ENCODE measurements around the gene ZNF692. TPM values are rescaled to one million over a fixed set of nuclear protein-coding genes. Genes with fewer than 3 reads are reported as not detected.

ZNF692 gene
- total RNA-seq, 1 experiment from 2014 or later = 40.1 TPM

DNA sequence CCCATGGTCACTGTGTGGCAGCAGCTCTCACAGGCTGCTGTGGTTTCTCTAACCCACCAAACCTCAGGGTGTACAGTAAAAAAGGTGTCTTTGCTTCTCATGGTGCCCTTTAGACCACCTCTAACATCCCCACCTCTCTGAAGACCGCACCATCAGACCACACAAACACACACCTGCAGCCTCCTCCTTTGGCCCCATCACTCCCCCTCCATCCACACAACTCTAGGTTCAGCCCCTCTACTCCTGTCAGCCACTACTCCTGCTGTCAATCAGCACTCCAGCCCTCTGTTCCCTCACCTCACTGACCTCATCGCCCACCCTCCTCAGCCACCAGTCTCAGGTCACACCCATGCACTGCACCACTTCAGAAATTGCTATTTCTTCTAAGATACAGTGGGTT is 7.5 kb downstream of the ZNF692 start:
- no peaks in the 10 kb centered on the region for H3K27me3 Mint-ChIP-seq (ENCODE audit: low read depth)
- H3K4me2 ChIP-seq (ENCODE audit: insufficient read depth, insufficient read length, low read length) = no peak overlapping the region
- H3K4ac ChIP-seq (ENCODE audit: low read depth, low read length) = no peak overlapping the region
- no peak overlapping the region for H3K18ac ChIP-seq (ENCODE audit: insufficient read length, low read depth, low read length)
- H2AK5ac ChIP-seq (ENCODE audit: insufficient read length, low read length) = no peak overlapping the region
- no peaks in the 10 kb centered on the region for H3K9me3 Mint-ChIP-seq
- H3T11ph ChIP-seq (ENCODE audit: low read length) = no peak overlapping the region
- no peak overlapping the region for H4K8ac ChIP-seq (replicated peaks; ENCODE audit: insufficient read length, low read depth, low read length)
- no peaks in the 10 kb centered on the region for H3K4me1 Mint-ChIP-seq
- H3K9ac ChIP-seq (ENCODE audit: extremely low read depth, insufficient read length, low read length) = no peak overlapping the region
- H2BK15ac ChIP-seq (ENCODE audit: low read depth, low read length) = no peak overlapping the region
- no peak overlapping the region for H2BK5ac ChIP-seq (ENCODE audit: insufficient read length, low read length)
- H3K9me3 ChIP-seq (ENCODE audit: control insufficient read depth, low read depth, low read length) = no peaks in the 10 kb centered on the region
- H3K23ac ChIP-seq (ENCODE audit: insufficient read length, low read depth, low read length) = no peak overlapping the region
- no peak overlapping the region for H2BK20ac ChIP-seq (ENCODE audit: low read depth, low read length, poor library complexity, severe bottlenecking)
- H4K91ac ChIP-seq (ENCODE audit: insufficient read length, low read depth, low read length) = no peak overlapping the region
- TF ChIP-seq, protein P1, sequence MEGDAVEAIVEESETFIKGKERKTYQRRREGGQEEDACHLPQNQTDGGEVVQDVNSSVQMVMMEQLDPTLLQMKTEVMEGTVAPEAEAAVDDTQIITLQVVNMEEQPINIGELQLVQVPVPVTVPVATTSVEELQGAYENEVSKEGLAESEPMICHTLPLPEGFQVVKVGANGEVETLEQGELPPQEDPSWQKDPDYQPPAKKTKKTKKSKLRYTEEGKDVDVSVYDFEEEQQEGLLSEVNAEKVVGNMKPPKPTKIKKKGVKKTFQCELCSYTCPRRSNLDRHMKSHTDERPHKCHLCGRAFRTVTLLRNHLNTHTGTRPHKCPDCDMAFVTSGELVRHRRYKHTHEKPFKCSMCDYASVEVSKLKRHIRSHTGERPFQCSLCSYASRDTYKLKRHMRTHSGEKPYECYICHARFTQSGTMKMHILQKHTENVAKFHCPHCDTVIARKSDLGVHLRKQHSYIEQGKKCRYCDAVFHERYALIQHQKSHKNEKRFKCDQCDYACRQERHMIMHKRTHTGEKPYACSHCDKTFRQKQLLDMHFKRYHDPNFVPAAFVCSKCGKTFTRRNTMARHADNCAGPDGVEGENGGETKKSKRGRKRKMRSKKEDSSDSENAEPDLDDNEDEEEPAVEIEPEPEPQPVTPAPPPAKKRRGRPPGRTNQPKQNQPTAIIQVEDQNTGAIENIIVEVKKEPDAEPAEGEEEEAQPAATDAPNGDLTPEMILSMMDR (conservative IDR thresholded peaks at IDR 0.05) = no peak
- H3K27ac Mint-ChIP-seq = no peak overlapping the region
- WGBS (ENCODE audit: extremely low coverage, insufficient read length, low lambda C conversion rate) = no CpG with 5 or more reads among the region's 2 CpGs
- no peak overlapping the region for H2BK120ac ChIP-seq (ENCODE audit: low read depth, low read length, poor library complexity, severe bottlenecking)
- no peaks in the 10 kb centered on the region for H4K20me1 ChIP-seq (ENCODE audit: control insufficient read depth, insufficient read depth, insufficient read length)
- H3K79me2 ChIP-seq (ENCODE audit: insufficient read depth, low read length) = no peaks in the 10 kb centered on the region
- H2AFZ ChIP-seq (ENCODE audit: low read length) = no peak overlapping the region
- no peaks in the 10 kb centered on the region for H3K27me3 ChIP-seq (ENCODE audit: insufficient read depth, low read length)
- H3K36me3 Mint-ChIP-seq (ENCODE audit: insufficient read depth in 1 of 3, low read depth in 3 of 3) = peaks cover 17 to 56% (median 37%) of the 10 kb centered on the region in 3 experiments; a peak in 6 of 7 replicates
- H3K23me2 ChIP-seq (ENCODE audit: insufficient read length, low read depth, low read length, poor library complexity, severe bottlenecking) = no peaks in the 10 kb centered on the region
- no peaks in the 10 kb centered on the region for H3K4me1 ChIP-seq (ENCODE audit: insufficient read depth, low read length)
- no peaks in the 10 kb centered on the region for H3K79me1 ChIP-seq (ENCODE audit: insufficient read depth, low read depth, low read length, poor library complexity, severe bottlenecking)
- H3K14ac ChIP-seq (ENCODE audit: insufficient read depth, low read length) = no peak overlapping the region; the same call in 1 of the 2 replicates
- H4K5ac ChIP-seq (ENCODE audit: insufficient read length, low read depth, low read length) = no peak overlapping the region
- DNase-seq = no peak
- H3K27ac ChIP-seq (ENCODE audit: insufficient read length, low read depth, low read length) = no peak overlapping the region
- no peak overlapping the region for H2BK12ac ChIP-seq (ENCODE audit: insufficient read length, low read depth, low read length)
- H3K56ac ChIP-seq (ENCODE audit: insufficient read length, low read depth, low read length) = no peak overlapping the region
- H3K4me3 Mint-ChIP-seq = no peak overlapping the region

Data from H9 (cell line).